HCT116 (cell line): ENCODE measurements around the gene BCR. TPM values are rescaled to one million over a fixed set of nuclear protein-coding genes. Genes with fewer than 3 reads are reported as not detected.

ENCODE experiments used
- ATAC-seq: fragments of 200-7000 bp; cut with Tn5 transposase; 2 replicates; pipeline ENCODE4 v1.9.1; 2020; ENCODE audit warnings: mild to moderate bottlenecking, moderate library complexity
- BruUV-seq: library from RNA; stranded (reverse); fragments of 400-500 nt; replicated peaks from 2 replicates; lab custom pipeline; 2021; lab: Mats Ljungman, UMichigan
- CTCF ChIA-PET: fragments of 300-600 bp; sonication (Branson Sonifier 250); formaldehyde crosslinking; loops from one replicate; lab custom pipeline; 2021; ENCODE audit warnings: antibody characterized with exemption; lab: Charles Lee
- POLR2A ChIA-PET: fragments of 300-600, 350-600 bp; sonication (Branson Sonifier 250); formaldehyde crosslinking; loops from one replicate; lab custom pipeline; 2021; ENCODE audit warnings: antibody characterized with exemption; lab: Charles Lee
- RAD21 ChIA-PET, 2 experiments: fragments of 300-600 bp; sonication (Branson Sonifier 250); formaldehyde crosslinking; loops; one replicate each; lab custom pipeline; 2023; ENCODE audit warnings: low total read pairs in 2 of 2; ENCODE audit not compliant: uncharacterized antibody in 2 of 2, unreplicated experiment in 2 of 2, low non-redundant PET in 1 of 2; lab: Charles Lee
- DNase-seq: peaks from one replicate; pipeline ENCODE4 v3.0.0-alpha.2; 2010; ENCODE audit warnings: low read depth, low spot score
- H2AFZ ChIP-seq: fragments of 200-600 bp; shearing (Covaris generic), sonication (generic); 2 replicates; pipeline ENCODE4 v1.6.1; 2017; ENCODE audit warnings: low read depth, mixed run types, mixed read lengths, antibody characterized with exemption, low read length; ENCODE audit not compliant: poor library complexity, severe bottlenecking
- H3K27ac ChIP-seq: 2 replicates; pipeline ENCODE4 v1.5.1; 2012; ENCODE audit warnings: low read depth, low read length
- H3K27me3 ChIP-seq: fragments of 200-600 bp; sonication (generic); 2 replicates; pipeline ENCODE4 v1.6.1; 2016; ENCODE audit warnings: mixed run types, low read length, mixed read lengths; ENCODE audit not compliant: insufficient read depth
- H3K36me3 ChIP-seq, 2 experiments: fragments of 200-500 bp in 1 of 2; fragments of 200-600 bp in 1 of 2; sonication (Bioruptor generic) in 1 of 2; sonication (generic) in 1 of 2; 2 replicates each; pipeline versions ENCODE4 v1.5.1 to v1.6.1; 2014 to 2016; ENCODE audit warnings: low read length in 2 of 2, inconsistent platforms in 1 of 2, mixed read lengths in 1 of 2, mixed run types in 1 of 2; ENCODE audit not compliant: insufficient read depth in 2 of 2, control insufficient read depth in 1 of 2
- H3K4me1 ChIP-seq, 2 experiments: fragments of 200-600 bp in 1 of 2; sonication (generic) in 1 of 2; 2 replicates each; pipeline versions ENCODE4 v1.5.1 to v1.6.1; 2012 to 2017; ENCODE audit warnings: low read length in 2 of 2, inconsistent platforms in 1 of 2, mild to moderate bottlenecking in 1 of 2, mixed read lengths in 1 of 2, mixed run types in 1 of 2, moderate library complexity in 1 of 2; ENCODE audit not compliant: insufficient read depth in 2 of 2, control insufficient read depth in 1 of 2
- H3K4me2 ChIP-seq: fragments of 200-600 bp; sonication (generic); 2 replicates; pipeline ENCODE4 v1.6.1; 2017; ENCODE audit warnings: mixed run types, low read length, mixed read lengths
- H3K4me3 ChIP-seq, 2 experiments: fragments of 200-600 bp in 1 of 2; sonication (generic) in 1 of 2; replicated peaks in 1 of 2; 2 replicates each; pipeline ENCODE4 v1.5.1; 2011 to 2016; ENCODE audit warnings: low read length in 2 of 2, control low read depth in 1 of 2, low read depth in 1 of 2, mild to moderate bottlenecking in 1 of 2, mixed read lengths in 1 of 2, mixed run types in 1 of 2
- H3K79me2 ChIP-seq: fragments of 200-600 bp; sonication (generic); 2 replicates; pipeline ENCODE4 v1.6.1; 2017; ENCODE audit warnings: mild to moderate bottlenecking, mixed run types, low read length, moderate library complexity, mixed read lengths; ENCODE audit not compliant: insufficient read depth
- H3K9ac ChIP-seq: fragments of 200-600 bp; sonication (generic); 2 replicates; pipeline ENCODE4 v1.6.1; 2016; ENCODE audit warnings: low read length, mixed read lengths
- H3K9me2 ChIP-seq: fragments of 200-600 bp; sonication (generic), shearing (Covaris generic); 2 replicates; pipeline ENCODE4 v1.6.1; 2017; ENCODE audit warnings: mixed run types, mild to moderate bottlenecking, moderate library complexity; ENCODE audit not compliant: insufficient read depth
- H3K9me3 ChIP-seq, 2 experiments: fragments of 200-500 bp in 1 of 2; fragments of 200-600 bp in 1 of 2; sonication (Bioruptor generic) in 1 of 2; sonication (generic) in 1 of 2; 2 replicates each; pipeline ENCODE4 v1.6.1; 2014 to 2017; ENCODE audit warnings: low read length in 2 of 2, mixed read lengths in 2 of 2, inconsistent platforms in 1 of 2, low read depth in 1 of 2, mild to moderate bottlenecking in 1 of 2, mixed run types in 1 of 2, moderate library complexity in 1 of 2; ENCODE audit not compliant: control insufficient read depth in 1 of 2, insufficient read depth in 1 of 2
- H4K20me1 ChIP-seq: fragments of 200-600 bp; sonication (generic), shearing (Covaris generic); 2 replicates; pipeline ENCODE4 v1.6.1; 2017; ENCODE audit warnings: mixed run types, mild to moderate bottlenecking, moderate library complexity; ENCODE audit not compliant: insufficient read depth
- CBX3 ChIP-seq: IDR thresholded peaks from 2 replicates; pipeline ENCODE4 v1.6.1; 2012; ENCODE audit warnings: low read depth
- ELF1 ChIP-seq: IDR thresholded peaks from 2 replicates; pipeline ENCODE4 v1.6.1; 2012; ENCODE audit warnings: low read depth, borderline replicate concordance
- EZH2phosphoT487 ChIP-seq: fragments of 200-600 bp; IDR thresholded peaks from 2 replicates; pipeline ENCODE4 v1.6.1; 2018; ENCODE audit warnings: antibody characterized with exemption, borderline replicate concordance
- FOSL1 ChIP-seq: IDR thresholded peaks from 2 replicates; pipeline ENCODE4 v1.6.1; 2012; ENCODE audit warnings: low read depth
- JUND ChIP-seq: IDR thresholded peaks from 2 replicates; pipeline ENCODE4 v1.6.1; 2012
- SIN3A ChIP-seq: IDR thresholded peaks from 2 replicates; pipeline ENCODE4 v1.6.1; 2012; ENCODE audit warnings: low read depth
- SP1 ChIP-seq: IDR thresholded peaks from 2 replicates; pipeline ENCODE4 v1.6.1; 2012; ENCODE audit warnings: low read depth
- SRF ChIP-seq: IDR thresholded peaks from 2 replicates; pipeline ENCODE4 v1.6.1; 2012; ENCODE audit warnings: low read depth
- TCF7L2 ChIP-seq: IDR thresholded peaks from 2 replicates; pipeline ENCODE4 v1.7.0; 2011; ENCODE audit warnings: borderline replicate concordance, inconsistent platforms; ENCODE audit not compliant: insufficient read depth, insufficient read length; ENCODE audit errors: extremely low read depth
- ZNF274 ChIP-seq: fragments of 200-500 bp; sonication (Bioruptor generic); IDR thresholded peaks from 2 replicates; pipeline ENCODE4 v1.6.1; 2014; ENCODE audit warnings: mild to moderate bottlenecking, low read depth, low read length, inconsistent platforms
- intact Hi-C: fragments of 100-400 bp; cut with micrococcal nuclease; formaldehyde crosslinking; loops from 2 replicates; pipeline ENCODE4 v1.10.0; 2022
- total RNA-seq: library from RNA; stranded (reverse); gene quantifications from one replicate; pipeline ENCODE4 v1.2.1, GENCODE V29; 2021; ENCODE audit not compliant: unreplicated experiment
- TF ChIP-seq, protein P1 (sequence below): IDR thresholded peaks from 2 replicates; pipeline ENCODE4 v1.6.1; 2012

BCR gene
- total RNA-seq, 1 experiment from 2014 or later, result 39.7 TPM

DNA sequence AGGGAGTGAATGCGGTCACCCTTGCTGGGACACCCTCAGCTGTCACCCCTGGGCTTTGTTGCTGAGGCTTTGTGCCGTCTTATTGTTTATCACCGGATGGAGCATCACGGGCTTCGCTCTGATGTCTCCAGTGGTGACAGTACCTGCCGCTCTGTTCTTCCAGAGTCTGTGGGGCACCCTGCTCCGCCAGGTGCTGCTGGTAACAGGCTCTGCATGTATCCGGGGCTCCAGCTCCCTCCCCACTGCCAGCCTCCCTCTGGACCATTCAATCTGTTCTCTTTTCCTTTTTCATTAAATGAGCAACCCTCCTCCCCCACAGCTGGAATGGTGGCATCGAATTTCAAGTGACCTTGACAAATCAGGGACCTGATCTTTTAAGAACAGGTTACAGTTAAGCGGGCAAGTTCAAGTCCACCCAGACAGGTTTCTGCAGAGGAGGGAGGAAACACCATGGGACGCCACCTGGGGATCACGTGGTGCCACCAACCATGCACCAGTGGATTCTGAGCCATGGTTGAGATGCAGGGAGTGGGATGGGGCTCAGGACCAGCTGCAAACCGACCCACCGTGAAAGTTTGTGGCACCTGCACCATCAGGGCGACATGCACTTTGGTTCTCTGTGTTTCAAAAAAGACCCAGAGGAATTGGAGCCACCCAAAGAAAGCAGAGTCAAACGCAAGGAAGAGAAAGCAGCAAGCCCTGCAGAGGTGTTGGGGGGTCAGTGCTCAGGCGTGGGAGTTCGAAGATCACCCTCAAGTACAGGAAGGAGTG lies 89.3 kb downstream of the BCR start:
- ChIA-PET RAD21 (no interaction called here), POLR2A (no interaction called here), CTCF (no interaction called here)
- no peaks in the 10 kb centered on the region for H3K27me3 ChIP-seq
- no peaks in the 10 kb centered on the region for H3K9me2 ChIP-seq
- no peak overlapping the region for H3K4me2 ChIP-seq
- BruUV-seq, result no TSS peak
- no peaks in the 10 kb centered on the region for H3K9me3 ChIP-seq
- H3K36me3 ChIP-seq, result peaks cover 16 to 21% of the 10 kb centered on the region in 2 experiments
- no peak overlapping the region for H2AFZ ChIP-seq
- H4K20me1 ChIP-seq, result no peaks in the 10 kb centered on the region
- no peak overlapping the region for H3K27ac ChIP-seq
- no peak for TF ChIP-seq JUND
- no peak for TF ChIP-seq EZH2phosphoT487
- no peak for TF ChIP-seq SRF
- no peak for TF ChIP-seq TCF7L2
- no peak for TF ChIP-seq FOSL1
- no peak for TF ChIP-seq ELF1
- TF ChIP-seq CBX3, result no peak
- TF ChIP-seq ZNF274, result no peak
- no peak for TF ChIP-seq SIN3A
- TF ChIP-seq SP1, result no peak
- TF ChIP-seq, protein P1, sequence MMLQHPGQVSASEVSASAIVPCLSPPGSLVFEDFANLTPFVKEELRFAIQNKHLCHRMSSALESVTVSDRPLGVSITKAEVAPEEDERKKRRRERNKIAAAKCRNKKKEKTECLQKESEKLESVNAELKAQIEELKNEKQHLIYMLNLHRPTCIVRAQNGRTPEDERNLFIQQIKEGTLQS, result no peak
- intact Hi-C loops, result no loop called here
- H3K4me1 ChIP-seq, result no peaks in the 10 kb centered on the region
- H3K4me3 ChIP-seq, result no peak overlapping the region
- DNase-seq, result no peak
- ATAC-seq, result no peak
- no peak overlapping the region for H3K9ac ChIP-seq
- no peaks in the 10 kb centered on the region for H3K79me2 ChIP-seq
